SK-N-SH treated with all-trans-retinoic acid at 6 μM for 48 hours (cell line): ENCODE results near the gene TEKT1.

Source experiments
- ATAC-seq: fragments of 200-7000 bp; cut with Tn5 transposase; 3 replicates; pipeline ENCODE4 v1.9.1; 2020; ENCODE audit warnings: mild to moderate bottlenecking, moderate library complexity
- ARNTL ChIP-seq: fragments of 450-650 bp; formaldehyde crosslinking; IDR thresholded peaks from 2 replicates; pipeline ENCODE4 v1.5.0; 2020; ENCODE audit warnings: low read depth, mild to moderate bottlenecking, moderate library complexity, borderline replicate concordance
- BACH2 ChIP-seq: fragments of 250-450 bp; sonication (Bioruptor Pico); IDR thresholded peaks from 2 replicates; pipeline ENCODE4 v1.9.0; 2021; ENCODE audit warnings: mild to moderate bottlenecking, borderline replicate concordance
- CSDC2 ChIP-seq: fragments of 250-450 bp; sonication (Bioruptor Pico); IDR thresholded peaks from 2 replicates; pipeline ENCODE4 v1.5.0; 2020; ENCODE audit warnings: mild to moderate bottlenecking, moderate library complexity
- ESRRG ChIP-seq: fragments of 250-450 bp; sonication (Bioruptor Pico); IDR thresholded peaks from 2 replicates; pipeline ENCODE4 v1.6.1; 2021; ENCODE audit warnings: mild to moderate bottlenecking
- GLIS3 ChIP-seq: fragments of 250-450 bp; sonication (Bioruptor Pico); IDR thresholded peaks from 2 replicates; pipeline ENCODE4 v1.5.0; 2020; ENCODE audit warnings: mild to moderate bottlenecking, moderate library complexity
- ISL1 ChIP-seq: fragments of 250-450 bp; sonication (Bioruptor Pico); IDR thresholded peaks from 2 replicates; pipeline ENCODE4 v2.1.2; 2022; ENCODE audit warnings: mild to moderate bottlenecking, moderate library complexity
- OSR1 ChIP-seq: fragments of 250-450 bp; sonication (Bioruptor Pico); IDR thresholded peaks from 2 replicates; pipeline ENCODE4 v1.8.0; 2022; ENCODE audit warnings: moderate library complexity, mild to moderate bottlenecking, inconsistent platforms
- PPARA ChIP-seq: fragments of 250-450 bp; sonication (Bioruptor Pico); IDR thresholded peaks from 2 replicates; pipeline ENCODE4 v1.5.0; 2020; ENCODE audit warnings: mild to moderate bottlenecking, borderline replicate concordance
- RARB ChIP-seq: fragments of 250-450 bp; sonication (Bioruptor Pico); IDR thresholded peaks from 2 replicates; pipeline ENCODE4 v1.8.0; 2021; ENCODE audit warnings: mild to moderate bottlenecking, moderate library complexity
- SNAI2 ChIP-seq: fragments of 250-450 bp; sonication (Bioruptor Pico); IDR thresholded peaks from 2 replicates; pipeline ENCODE4 v1.5.0; 2020; ENCODE audit warnings: mild to moderate bottlenecking, moderate library complexity
- TOX ChIP-seq: fragments of 250-450 bp; sonication (Bioruptor Pico); IDR thresholded peaks from 2 replicates; pipeline ENCODE4 v1.8.0; 2021; ENCODE audit warnings: mild to moderate bottlenecking, moderate library complexity, borderline replicate concordance
- ZC3H10 ChIP-seq: fragments of 250-450 bp; sonication (Bioruptor Pico); IDR thresholded peaks from 2 replicates; pipeline ENCODE4 v1.5.1; 2021; ENCODE audit warnings: mild to moderate bottlenecking, moderate library complexity
- ZFP3 ChIP-seq: fragments of 250-450 bp; sonication (Bioruptor Pico); IDR thresholded peaks from 2 replicates; pipeline ENCODE4 v1.5.0; 2020; ENCODE audit warnings: mild to moderate bottlenecking, moderate library complexity
- ZFP30 ChIP-seq: fragments of 450-650 bp; formaldehyde crosslinking; IDR thresholded peaks from 2 replicates; pipeline ENCODE4 v1.5.0; 2022; ENCODE audit warnings: mild to moderate bottlenecking, moderate library complexity
- ZNF565 ChIP-seq: fragments of 450-650 bp; formaldehyde crosslinking; conservative IDR thresholded peaks from 2 replicates; pipeline ENCODE4 v1.5.0; 2020; ENCODE audit warnings: low read depth, mild to moderate bottlenecking, moderate library complexity
- ZNF70 ChIP-seq: fragments of 450-650 bp; formaldehyde crosslinking; IDR thresholded peaks from 2 replicates; pipeline ENCODE4 v1.5.0; 2020; ENCODE audit warnings: mild to moderate bottlenecking, moderate library complexity
- ZNF8 ChIP-seq: fragments of 450-650 bp; formaldehyde crosslinking; IDR thresholded peaks from 2 replicates; pipeline ENCODE4 v1.5.0; 2020; ENCODE audit warnings: mild to moderate bottlenecking, moderate library complexity
- TF ChIP-seq, protein P1 (sequence below): fragments of 250-450 bp; sonication (Bioruptor Pico); IDR thresholded peaks from 2 replicates; pipeline ENCODE4 v1.5.1; 2020; ENCODE audit warnings: low read depth, mild to moderate bottlenecking, moderate library complexity
- TF ChIP-seq, protein P2 (sequence below): fragments of 250-450 bp; sonication (Bioruptor Pico); IDR thresholded peaks from 2 replicates; pipeline ENCODE4 v1.5.0; 2020; ENCODE audit warnings: mild to moderate bottlenecking, moderate library complexity
- TF ChIP-seq, protein P3 (sequence below): fragments of 250-450 bp; sonication (Bioruptor Pico); IDR thresholded peaks from 2 replicates; pipeline ENCODE4 v1.8.0; 2021; ENCODE audit warnings: low read depth, mild to moderate bottlenecking, moderate library complexity, borderline replicate concordance
- TF ChIP-seq, protein P4 (sequence below): fragments of 250-450 bp; sonication (Bioruptor Pico); IDR thresholded peaks from 2 replicates; pipeline ENCODE4 v1.8.0; 2020; ENCODE audit warnings: mild to moderate bottlenecking, moderate library complexity, borderline replicate concordance

The TEKT1 gene

DNA sequence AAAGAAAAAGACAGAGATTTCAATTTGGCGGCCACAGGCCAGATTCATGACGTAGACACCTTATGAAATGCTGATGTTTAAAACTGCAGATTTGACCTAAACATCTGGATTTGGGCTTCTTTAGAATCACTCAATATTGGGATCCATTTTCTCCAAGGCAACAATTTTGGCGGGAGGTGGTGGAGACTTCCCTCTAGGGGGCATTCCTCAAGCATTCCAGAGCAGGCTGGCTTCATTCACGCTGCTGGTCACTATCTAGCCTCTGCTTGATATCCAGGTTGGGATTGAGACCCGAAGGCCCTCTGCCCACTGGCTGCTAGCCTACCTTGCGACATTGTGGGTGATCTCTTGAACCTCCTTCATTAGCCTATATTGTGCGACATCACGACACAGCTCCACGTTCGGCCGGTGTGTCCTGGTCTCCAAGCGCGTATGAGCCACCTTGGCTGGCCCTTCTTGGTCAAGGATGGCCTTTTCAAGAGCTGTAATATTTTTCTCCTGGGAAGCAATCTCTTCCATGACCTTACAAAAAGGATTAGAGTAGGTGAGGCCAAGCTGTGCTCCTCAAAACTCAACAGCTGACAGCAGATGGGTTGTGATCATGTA, 31.0 kb downstream of the TEKT1 start:
- no peak for ATAC-seq
- TF ChIP-seq ZNF70 (CRISPR knock-in tag) (no peak), RARB (CRISPR knock-in tag) (no peak), TOX (no peak), PPARA (CRISPR knock-in tag) (no peak), ESRRG (CRISPR knock-in tag) (no peak), ZNF8 (no peak), ZNF565 (CRISPR knock-in tag) (no peak), ISL1 (CRISPR knock-in tag) (no peak), ZC3H10 (CRISPR knock-in tag) (no peak), OSR1 (CRISPR knock-in tag) (no peak), ARNTL (CRISPR knock-in tag) (no peak), SNAI2 (CRISPR knock-in tag) (no peak), BACH2 (CRISPR knock-in tag) (no peak), GLIS3 (CRISPR knock-in tag) (no peak), ZFP3 (no peak), ZFP30 (CRISPR knock-in tag) (no peak)
- TF ChIP-seq, protein P1, sequence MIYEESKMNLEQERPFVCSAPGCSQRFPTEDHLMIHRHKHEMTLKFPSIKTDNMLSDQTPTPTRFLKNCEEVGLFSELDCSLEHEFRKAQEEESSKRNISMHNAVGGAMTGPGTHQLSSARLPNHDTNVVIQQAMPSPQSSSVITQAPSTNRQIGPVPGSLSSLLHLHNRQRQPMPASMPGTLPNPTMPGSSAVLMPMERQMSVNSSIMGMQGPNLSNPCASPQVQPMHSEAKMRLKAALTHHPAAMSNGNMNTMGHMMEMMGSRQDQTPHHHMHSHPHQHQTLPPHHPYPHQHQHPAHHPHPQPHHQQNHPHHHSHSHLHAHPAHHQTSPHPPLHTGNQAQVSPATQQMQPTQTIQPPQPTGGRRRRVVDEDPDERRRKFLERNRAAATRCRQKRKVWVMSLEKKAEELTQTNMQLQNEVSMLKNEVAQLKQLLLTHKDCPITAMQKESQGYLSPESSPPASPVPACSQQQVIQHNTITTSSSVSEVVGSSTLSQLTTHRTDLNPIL (CRISPR knock-in tag) = no peak
- TF ChIP-seq, protein P2, sequence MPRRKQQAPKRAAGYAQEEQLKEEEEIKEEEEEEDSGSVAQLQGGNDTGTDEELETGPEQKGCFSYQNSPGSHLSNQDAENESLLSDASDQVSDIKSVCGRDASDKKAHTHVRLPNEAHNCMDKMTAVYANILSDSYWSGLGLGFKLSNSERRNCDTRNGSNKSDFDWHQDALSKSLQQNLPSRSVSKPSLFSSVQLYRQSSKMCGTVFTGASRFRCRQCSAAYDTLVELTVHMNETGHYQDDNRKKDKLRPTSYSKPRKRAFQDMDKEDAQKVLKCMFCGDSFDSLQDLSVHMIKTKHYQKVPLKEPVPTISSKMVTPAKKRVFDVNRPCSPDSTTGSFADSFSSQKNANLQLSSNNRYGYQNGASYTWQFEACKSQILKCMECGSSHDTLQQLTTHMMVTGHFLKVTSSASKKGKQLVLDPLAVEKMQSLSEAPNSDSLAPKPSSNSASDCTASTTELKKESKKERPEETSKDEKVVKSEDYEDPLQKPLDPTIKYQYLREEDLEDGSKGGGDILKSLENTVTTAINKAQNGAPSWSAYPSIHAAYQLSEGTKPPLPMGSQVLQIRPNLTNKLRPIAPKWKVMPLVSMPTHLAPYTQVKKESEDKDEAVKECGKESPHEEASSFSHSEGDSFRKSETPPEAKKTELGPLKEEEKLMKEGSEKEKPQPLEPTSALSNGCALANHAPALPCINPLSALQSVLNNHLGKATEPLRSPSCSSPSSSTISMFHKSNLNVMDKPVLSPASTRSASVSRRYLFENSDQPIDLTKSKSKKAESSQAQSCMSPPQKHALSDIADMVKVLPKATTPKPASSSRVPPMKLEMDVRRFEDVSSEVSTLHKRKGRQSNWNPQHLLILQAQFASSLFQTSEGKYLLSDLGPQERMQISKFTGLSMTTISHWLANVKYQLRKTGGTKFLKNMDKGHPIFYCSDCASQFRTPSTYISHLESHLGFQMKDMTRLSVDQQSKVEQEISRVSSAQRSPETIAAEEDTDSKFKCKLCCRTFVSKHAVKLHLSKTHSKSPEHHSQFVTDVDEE = no peak
- TF ChIP-seq, protein P3, sequence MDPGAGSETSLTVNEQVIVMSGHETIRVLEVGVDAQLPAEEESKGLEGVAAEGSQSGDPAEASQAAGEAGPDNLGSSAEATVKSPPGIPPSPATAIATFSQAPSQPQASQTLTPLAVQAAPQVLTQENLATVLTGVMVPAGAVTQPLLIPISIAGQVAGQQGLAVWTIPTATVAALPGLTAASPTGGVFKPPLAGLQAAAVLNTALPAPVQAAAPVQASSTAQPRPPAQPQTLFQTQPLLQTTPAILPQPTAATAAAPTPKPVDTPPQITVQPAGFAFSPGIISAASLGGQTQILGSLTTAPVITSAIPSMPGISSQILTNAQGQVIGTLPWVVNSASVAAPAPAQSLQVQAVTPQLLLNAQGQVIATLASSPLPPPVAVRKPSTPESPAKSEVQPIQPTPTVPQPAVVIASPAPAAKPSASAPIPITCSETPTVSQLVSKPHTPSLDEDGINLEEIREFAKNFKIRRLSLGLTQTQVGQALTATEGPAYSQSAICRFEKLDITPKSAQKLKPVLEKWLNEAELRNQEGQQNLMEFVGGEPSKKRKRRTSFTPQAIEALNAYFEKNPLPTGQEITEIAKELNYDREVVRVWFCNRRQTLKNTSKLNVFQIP (CRISPR knock-in tag) = no peak
- TF ChIP-seq, protein P4, sequence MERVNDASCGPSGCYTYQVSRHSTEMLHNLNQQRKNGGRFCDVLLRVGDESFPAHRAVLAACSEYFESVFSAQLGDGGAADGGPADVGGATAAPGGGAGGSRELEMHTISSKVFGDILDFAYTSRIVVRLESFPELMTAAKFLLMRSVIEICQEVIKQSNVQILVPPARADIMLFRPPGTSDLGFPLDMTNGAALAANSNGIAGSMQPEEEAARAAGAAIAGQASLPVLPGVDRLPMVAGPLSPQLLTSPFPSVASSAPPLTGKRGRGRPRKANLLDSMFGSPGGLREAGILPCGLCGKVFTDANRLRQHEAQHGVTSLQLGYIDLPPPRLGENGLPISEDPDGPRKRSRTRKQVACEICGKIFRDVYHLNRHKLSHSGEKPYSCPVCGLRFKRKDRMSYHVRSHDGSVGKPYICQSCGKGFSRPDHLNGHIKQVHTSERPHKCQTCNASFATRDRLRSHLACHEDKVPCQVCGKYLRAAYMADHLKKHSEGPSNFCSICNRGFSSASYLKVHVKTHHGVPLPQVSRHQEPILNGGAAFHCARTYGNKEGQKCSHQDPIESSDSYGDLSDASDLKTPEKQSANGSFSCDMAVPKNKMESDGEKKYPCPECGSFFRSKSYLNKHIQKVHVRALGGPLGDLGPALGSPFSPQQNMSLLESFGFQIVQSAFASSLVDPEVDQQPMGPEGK = no peak

DNA sequence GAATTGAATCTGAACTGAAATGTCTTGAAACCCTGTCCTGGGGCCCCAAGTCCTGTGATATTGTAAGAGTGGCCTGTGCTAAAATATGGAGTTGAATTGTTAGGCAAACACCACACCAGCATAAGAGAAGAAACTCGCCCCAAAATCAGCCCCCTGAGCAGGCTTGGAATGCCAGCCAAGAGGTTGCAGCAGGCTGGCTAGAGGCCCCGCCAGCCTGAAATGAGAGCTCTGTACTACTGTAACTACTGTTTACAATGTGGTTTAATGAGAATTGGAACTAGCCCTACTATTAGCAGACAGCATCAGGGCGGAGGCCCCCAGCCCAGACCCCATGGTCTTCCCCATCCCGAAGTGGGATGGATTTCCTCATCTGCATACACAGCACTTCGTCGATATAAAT, 31.8 kb downstream of the TEKT1 start:
- TF ChIP-seq, protein P3 (CRISPR knock-in tag) = no peak
- TF ChIP-seq ZNF565 (CRISPR knock-in tag) (no peak), ZNF70 (CRISPR knock-in tag) (no peak), ISL1 (CRISPR knock-in tag) (no peak), ZC3H10 (CRISPR knock-in tag) (no peak), SNAI2 (CRISPR knock-in tag) (no peak), ESRRG (CRISPR knock-in tag) (no peak), CSDC2 (CRISPR knock-in tag) (no peak), ZFP30 (CRISPR knock-in tag) (no peak), OSR1 (CRISPR knock-in tag) (no peak)
- TF ChIP-seq, protein P1 (CRISPR knock-in tag) = no peak
- ATAC-seq = no peak
